ENCODE results near the gene RALY. TPM values are rescaled to one million over a fixed set of nuclear protein-coding genes. Genes with fewer than 3 reads are reported as not detected.

Gene RALY
- total RNA-seq, 1 donor from 2014 or later = 236 TPM

DNA sequence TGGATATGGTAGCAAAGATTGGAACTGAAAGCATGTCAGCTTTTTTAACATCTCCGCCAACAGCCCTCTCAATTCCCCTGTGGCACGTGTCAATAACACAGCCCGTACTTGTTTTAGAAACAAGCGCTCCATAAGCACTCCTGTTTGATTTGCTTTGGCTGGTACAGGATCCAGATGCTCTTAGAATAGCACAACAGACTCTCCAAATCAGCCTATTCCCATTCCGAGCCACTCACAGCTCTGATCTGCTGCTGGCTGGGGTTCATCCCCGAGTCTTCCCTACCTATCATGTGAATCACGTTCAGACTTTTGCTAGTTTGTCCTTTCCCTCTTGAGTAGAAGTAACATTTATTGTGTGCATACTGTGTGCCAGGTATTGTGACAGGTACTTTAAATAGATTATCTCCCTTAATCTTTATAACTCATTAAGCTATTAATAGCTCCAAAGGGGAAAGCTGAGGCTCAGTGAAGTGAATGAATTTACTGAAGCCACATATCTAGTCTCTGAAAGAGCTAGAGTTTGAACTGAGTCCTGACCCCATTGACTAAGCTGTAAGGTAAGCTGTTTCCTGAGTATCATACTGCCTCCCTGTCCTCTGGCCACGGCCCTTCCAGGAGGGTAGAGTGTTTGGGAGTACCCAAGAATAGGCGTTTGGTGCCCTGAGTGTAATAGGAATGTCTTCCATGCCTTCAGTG is 46.7 kb downstream of the RALY start:
- Mint-ChIP-seq H3K36me3 (ENCODE audit: insufficient read depth) (peaks cover 7% of the 10 kb centered on the region), H3K4me1 (ENCODE audit: low read depth) (peaks cover 34% of the 10 kb centered on the region), H3K27me3 (no peaks in the 10 kb centered on the region), H3K27ac (peak overlapping the region; percentile 0), H3K4me3 (ENCODE audit: low read depth) (no peak overlapping the region), H3K9me3 (ENCODE audit: low read depth) (no peaks in the 10 kb centered on the region)
- TF ChIP-seq, protein P1, sequence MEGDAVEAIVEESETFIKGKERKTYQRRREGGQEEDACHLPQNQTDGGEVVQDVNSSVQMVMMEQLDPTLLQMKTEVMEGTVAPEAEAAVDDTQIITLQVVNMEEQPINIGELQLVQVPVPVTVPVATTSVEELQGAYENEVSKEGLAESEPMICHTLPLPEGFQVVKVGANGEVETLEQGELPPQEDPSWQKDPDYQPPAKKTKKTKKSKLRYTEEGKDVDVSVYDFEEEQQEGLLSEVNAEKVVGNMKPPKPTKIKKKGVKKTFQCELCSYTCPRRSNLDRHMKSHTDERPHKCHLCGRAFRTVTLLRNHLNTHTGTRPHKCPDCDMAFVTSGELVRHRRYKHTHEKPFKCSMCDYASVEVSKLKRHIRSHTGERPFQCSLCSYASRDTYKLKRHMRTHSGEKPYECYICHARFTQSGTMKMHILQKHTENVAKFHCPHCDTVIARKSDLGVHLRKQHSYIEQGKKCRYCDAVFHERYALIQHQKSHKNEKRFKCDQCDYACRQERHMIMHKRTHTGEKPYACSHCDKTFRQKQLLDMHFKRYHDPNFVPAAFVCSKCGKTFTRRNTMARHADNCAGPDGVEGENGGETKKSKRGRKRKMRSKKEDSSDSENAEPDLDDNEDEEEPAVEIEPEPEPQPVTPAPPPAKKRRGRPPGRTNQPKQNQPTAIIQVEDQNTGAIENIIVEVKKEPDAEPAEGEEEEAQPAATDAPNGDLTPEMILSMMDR (IDR thresholded peaks at IDR 0.05; ENCODE audit: unreplicated experiment) = no peak
- DNase-seq (ENCODE audit: low spot score, unreplicated experiment) = no peak

DNA sequence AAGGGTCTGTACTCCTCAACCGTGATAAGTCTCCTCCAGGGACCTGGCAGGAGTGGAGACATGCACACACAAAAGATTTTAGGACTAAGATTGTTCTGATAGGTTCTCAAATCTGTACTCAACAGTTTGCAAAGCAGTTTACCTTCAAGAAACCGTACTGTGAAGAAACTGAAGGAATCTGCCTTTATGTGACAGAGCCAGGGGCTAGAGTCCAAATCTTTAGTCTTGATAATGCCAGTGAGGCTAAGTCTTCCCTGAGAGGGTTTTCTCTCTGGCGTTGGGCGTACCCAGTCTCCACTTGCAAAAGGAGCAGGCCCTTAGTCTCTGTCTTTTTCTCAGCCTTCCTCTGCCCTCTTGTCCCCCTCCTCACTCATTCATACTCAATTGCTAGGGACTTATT is 47.5 kb downstream of the RALY start:
- TF ChIP-seq, protein P1 (IDR thresholded peaks at IDR 0.05; ENCODE audit: unreplicated experiment) = no peak
- Mint-ChIP-seq H3K27me3 (no peaks in the 10 kb centered on the region), H3K4me1 (ENCODE audit: low read depth) (peaks cover 38% of the 10 kb centered on the region), H3K36me3 (ENCODE audit: insufficient read depth) (peaks cover 7% of the 10 kb centered on the region), H3K27ac (no peak overlapping the region), H3K4me3 (ENCODE audit: low read depth) (no peak overlapping the region), H3K9me3 (ENCODE audit: low read depth) (no peaks in the 10 kb centered on the region)
- DNase-seq (ENCODE audit: low spot score, unreplicated experiment) = no peak

DNA sequence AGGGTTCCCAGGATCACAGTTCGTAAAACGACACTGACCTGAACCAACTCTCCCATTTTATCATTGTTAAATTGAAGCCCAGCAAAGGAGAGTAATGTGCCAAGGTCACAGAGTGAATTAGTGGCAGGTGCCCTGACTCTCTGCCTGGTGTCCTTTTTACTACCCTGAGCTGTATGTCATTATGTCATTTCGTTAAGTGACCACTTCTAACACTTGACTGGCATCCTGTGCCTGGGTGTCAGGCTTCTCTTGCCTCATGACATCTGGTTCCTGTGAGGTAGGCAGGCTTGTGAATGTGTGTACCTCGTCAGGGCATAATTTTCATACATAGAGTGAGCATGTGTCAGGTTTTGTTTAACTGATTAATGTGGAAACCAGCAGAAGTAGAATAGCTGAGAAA is 48.6 kb downstream of the RALY start:
- Mint-ChIP-seq H3K4me3 (ENCODE audit: low read depth) (no peak overlapping the region), H3K36me3 (ENCODE audit: insufficient read depth) (peaks cover 8% of the 10 kb centered on the region), H3K27ac (no peak overlapping the region), H3K9me3 (ENCODE audit: low read depth) (no peaks in the 10 kb centered on the region), H3K4me1 (ENCODE audit: low read depth) (peaks cover 34% of the 10 kb centered on the region), H3K27me3 (no peaks in the 10 kb centered on the region)
- DNase-seq (ENCODE audit: low spot score, unreplicated experiment) = no peak
- TF ChIP-seq, protein P1 (IDR thresholded peaks at IDR 0.05; ENCODE audit: unreplicated experiment) = no peak

DNA sequence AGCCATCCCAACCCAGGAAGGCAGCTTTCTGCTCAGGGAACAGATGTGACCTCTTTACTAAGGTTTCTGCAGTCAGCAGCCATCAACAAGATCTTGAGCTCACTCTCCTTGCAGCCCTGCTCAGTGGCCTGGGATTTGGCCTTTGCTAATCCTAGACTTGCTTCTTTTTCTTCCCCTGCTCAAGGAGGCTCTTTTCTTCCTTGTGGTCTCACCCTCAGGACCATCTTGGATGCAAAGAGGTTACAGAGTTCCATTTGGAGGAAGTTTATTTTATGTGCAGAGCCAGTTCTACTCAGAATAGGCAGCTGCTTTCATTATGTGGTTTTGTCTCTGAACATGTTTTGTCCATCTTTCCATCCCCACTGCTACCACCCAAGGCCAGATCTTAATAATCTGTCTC is 49.3 kb downstream of the RALY start:
- no peaks in the 10 kb centered on the region for H3K27me3 Mint-ChIP-seq
- H3K36me3 Mint-ChIP-seq (ENCODE audit: insufficient read depth) = peaks cover 8% of the 10 kb centered on the region
- peak overlapping the region; percentile 26 for H3K27ac Mint-ChIP-seq
- no peaks in the 10 kb centered on the region for H3K9me3 Mint-ChIP-seq (ENCODE audit: low read depth)
- no peak for DNase-seq (ENCODE audit: low spot score, unreplicated experiment)
- TF ChIP-seq, protein P1 (IDR thresholded peaks at IDR 0.05; ENCODE audit: unreplicated experiment) = no peak
- H3K4me1 Mint-ChIP-seq (ENCODE audit: low read depth) = peaks cover 30% of the 10 kb centered on the region
- no peak overlapping the region for H3K4me3 Mint-ChIP-seq (ENCODE audit: low read depth)

DNA sequence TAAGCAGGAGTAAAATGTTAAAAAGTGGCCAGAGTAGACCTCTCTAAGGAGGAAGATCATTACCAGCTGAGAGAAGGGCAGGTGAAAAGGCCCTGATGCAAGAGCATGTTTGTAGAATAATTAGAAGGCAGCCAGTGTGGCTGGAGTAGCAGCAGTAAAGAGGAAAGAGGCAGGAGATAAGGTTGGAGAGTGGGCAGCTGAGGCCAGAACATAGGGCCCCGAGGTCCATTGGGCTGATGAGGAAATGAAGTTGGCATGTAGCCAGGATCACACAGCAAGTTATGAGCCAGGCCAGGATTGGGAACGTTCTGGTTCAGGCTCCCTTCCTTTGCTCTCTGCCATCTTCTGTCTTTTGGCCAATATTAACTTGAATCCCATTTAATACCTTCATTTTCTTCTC is 51.6 kb downstream of the RALY start:
- Mint-ChIP-seq H3K27me3 (no peaks in the 10 kb centered on the region), H3K4me3 (ENCODE audit: low read depth) (no peak overlapping the region), H3K27ac (peak overlapping the region; percentile 15), H3K4me1 (ENCODE audit: low read depth) (peaks cover 27% of the 10 kb centered on the region), H3K9me3 (ENCODE audit: low read depth) (no peaks in the 10 kb centered on the region), H3K36me3 (ENCODE audit: insufficient read depth) (peaks cover 5% of the 10 kb centered on the region)
- TF ChIP-seq, protein P1 (IDR thresholded peaks at IDR 0.05; ENCODE audit: unreplicated experiment) = no peak
- DNase-seq (ENCODE audit: low spot score, unreplicated experiment) = no peak

All from progenitor cell of endocrine pancreas (in vitro differentiated cells).